Measurements from ENCODE around the gene FAM47B.

- TF ChIP-seq CTCF (IDR thresholded peaks at IDR 0.05) (no peak), POLR2AphosphoS5 (IDR thresholded peaks at IDR 0.05) (no peak), EP300 (IDR thresholded peaks at IDR 0.05) (no peak), POLR2A (IDR thresholded peaks at IDR 0.05) (no peak)
Measured at GRCh38 chrX:34961662-34962061, 19.1 kb downstream of the FAM47B start.
